ENCODE results near the gene ANXA2R. TPM values are rescaled to one million over a fixed set of nuclear protein-coding genes. Genes with fewer than 3 reads are reported as not detected.

Gene ANXA2R
- polyA plus RNA-seq, 2 of the 4 experiments (the other 2 are of a cell fraction), result 1.7 to 2.1 TPM

GRCh38 chr5:43066799-43067741, 27.0 kb upstream of the ANXA2R start:
- DNase-seq (ENCODE audit: low read depth in 1 of 2, low spot score in 1 of 2) (peak; percentile 59 to 93), ATAC-seq (peak; percentile 69 to 78), FAIRE-seq (no peak)
- Histone ChIP-seq H3K4me3 (peak overlapping the region; percentile 57), H3K4me1 (peaks cover 23% of the 10 kb centered on the region), H3K27ac (peak overlapping the region; percentile 92 to 93), H3K9me3 (no peaks in the 10 kb centered on the region), H3K4me2 (peak overlapping the region; percentile 80)
- 1% methylated on average over 45 of the region's 45 CpGs for WGBS (ENCODE audit: missing lambda C conversion rate)
- ChIA-PET CTCF (interaction anchor here (0.6 to 5.7 kb wide), 9 partner anchors 12 to 233 kb away, joined by 3 to 62 read pairs (median 6); no protein-coding TSS in a partner anchor), POLR2A (interaction anchor here (1.0 to 2.5 kb wide), 6 partner anchors 26 to 60 kb away, joined by 3 to 14 read pairs (median 6); partner anchors contain the start of gene ZNF131)
- TF ChIP-seq KDM1A (IDR thresholded peaks at IDR 0.05; ENCODE audit: low read depth) (no peak), CEBPB (IDR thresholded peaks at IDR 0.05) (peak in 1 of 2 experiments; percentile 3; a peak in 1 of 4 replicates), MAX (IDR thresholded peaks at IDR 0.05) (peak; percentile 85), SREBF2 (IDR thresholded peaks at IDR 0.05) (no peak), ZC3H11A (IDR thresholded peaks at IDR 0.05) (no peak), FOSB (CRISPR knock-in tag; IDR thresholded peaks at IDR 0.05) (no peak), ELK1 (IDR thresholded peaks at IDR 0.05; ENCODE audit: low read depth, low read length) (no peak), FOSL2 (IDR thresholded peaks at IDR 0.05) (no peak), FOSL2 (CRISPR knock-in tag; IDR thresholded peaks at IDR 0.05) (no peak), KDM5A (IDR thresholded peaks at IDR 0.05) (0 out of 2 replicates have a peak, but pooled peaks have one; percentile 53), JUN (IDR thresholded peaks at IDR 0.05) (peak; percentile 71 to 85; a peak in 4 of 5 replicates), MAFK (IDR thresholded peaks at IDR 0.05; ENCODE audit: partially characterized antibody) (no peak)

- ChIA-PET POLR2A (interaction anchor here (0.6 to 3.3 kb wide), 9 partner anchors 24 to 418 kb away, joined by 3 to 53 read pairs (median 7); partner anchors contain the start of genes TMEM267 and ZNF131), CTCF (interaction anchor here (0.8 to 5.7 kb wide), 11 partner anchors 17 to 429 kb away, joined by 3 to 62 read pairs (median 13); partner anchors contain the start of genes ANXA2R and TMEM267)
- FAIRE-seq, result no peak
- H3K27ac ChIP-seq, result peak overlapping the region; percentile 92 to 93
- TF ChIP-seq MYC (IDR thresholded peaks at IDR 0.05; ENCODE audit: borderline replicate concordance, low read length) (no peak; the same call in 1 of the 2 replicates), BHLHE40 (IDR thresholded peaks at IDR 0.05; ENCODE audit: low read depth, low read length) (no peak), KDM5A (IDR thresholded peaks at IDR 0.05) (no peak), TFCP2L1 (CRISPR knock-in tag; IDR thresholded peaks at IDR 0.05) (no peak), ESRRA (IDR thresholded peaks at IDR 0.05; ENCODE audit: borderline replicate concordance, low read length) (no peak), PHF8 (IDR thresholded peaks at IDR 0.05; ENCODE audit: borderline replicate concordance, low read depth) (peak; percentile 62; the same call in 1 of the 2 replicates), MAX (IDR thresholded peaks at IDR 0.05) (peak; percentile 25; the same call in 1 of the 2 replicates), HMGXB4 (CRISPR knock-in tag; IDR thresholded peaks at IDR 0.05; ENCODE audit: borderline replicate concordance) (no peak; the same call in 1 of the 2 replicates), ZFP36 (IDR thresholded peaks at IDR 0.05; ENCODE audit: borderline replicate concordance, partially characterized antibody) (no peak), RAD21 (conservative IDR thresholded peaks at IDR 0.05 in 1 of 2, IDR thresholded peaks at IDR 0.05 in 1 of 2) (no peak), FOXS1 (CRISPR knock-in tag; IDR thresholded peaks at IDR 0.05) (no peak), JUNB (IDR thresholded peaks at IDR 0.05) (no peak), NR3C1 (IDR thresholded peaks at IDR 0.05) (no peak), POLR2A (IDR thresholded peaks at IDR 0.05; ENCODE audit: low read length) (peak; percentile 44), ZC3H11A (IDR thresholded peaks at IDR 0.05) (no peak)
- 2% methylated on average over 33 of the region's 75 CpGs for WGBS (ENCODE audit: missing lambda C conversion rate)
- ATAC-seq, result peak; percentile 45 to 66
- H3K9me3 ChIP-seq, result no peaks in the 10 kb centered on the region
- peak overlapping the region; percentile 80 for H3K4me2 ChIP-seq
- peaks cover 30% of the 10 kb centered on the region for H3K4me1 ChIP-seq
- peak in 1 of 2 experiments; percentile 78 for DNase-seq (ENCODE audit: low read depth in 1 of 2, low spot score in 1 of 2)
- peak overlapping the region; percentile 57 for H3K4me3 ChIP-seq
Observed at GRCh38 chr5:43065948-43066798, 26.1 kb upstream of the ANXA2R start.
